Measurements from ENCODE around the gene CFAP126. TPM values are rescaled to one million over a fixed set of nuclear protein-coding genes. Genes with fewer than 3 reads are reported as not detected.
"Not testable (repeated sequence)": the region's sequence is repeated elsewhere in the genome, so short reads cannot be mapped to it uniquely, and the experiment has no call there.

The CFAP126 gene
- total RNA-seq, 1 donor from 2014 or later, result not detected

GRCh38 chr1:161404051-161404597 is 36.4 kb upstream of the CFAP126 start:
- no peaks in the 10 kb centered on the region for H3K36me3 Mint-ChIP-seq
- no peak overlapping the region for H3K4me3 Mint-ChIP-seq
- no peak for TF ChIP-seq CTCF (IDR thresholded peaks at IDR 0.05; ENCODE audit: unreplicated experiment)
- H3K4me1 Mint-ChIP-seq, result peaks cover 12% of the 10 kb centered on the region
- peaks cover 27% of the 10 kb centered on the region for H3K27me3 Mint-ChIP-seq (ENCODE audit: low read depth)
- H3K9me3 Mint-ChIP-seq, result no peaks in the 10 kb centered on the region
- no peak for DNase-seq (ENCODE audit: low spot score in 2 of 2, unreplicated experiment in 2 of 2)
- H3K27ac Mint-ChIP-seq, result no peak overlapping the region

- no peak overlapping the region for H3K4me3 Mint-ChIP-seq
- no peaks in the 10 kb centered on the region for H3K36me3 Mint-ChIP-seq
- H3K27ac Mint-ChIP-seq, result no peak overlapping the region
- H3K9me3 Mint-ChIP-seq, result no peaks in the 10 kb centered on the region
- DNase-seq (ENCODE audit: low spot score in 2 of 2, unreplicated experiment in 2 of 2), result no peak
- peaks cover 13% of the 10 kb centered on the region for H3K4me1 Mint-ChIP-seq
- no peak for TF ChIP-seq CTCF (IDR thresholded peaks at IDR 0.05; ENCODE audit: unreplicated experiment)
- H3K27me3 Mint-ChIP-seq (ENCODE audit: low read depth), result peaks cover 27% of the 10 kb centered on the region
Measured at GRCh38 chr1:161402446-161402845, 34.8 kb upstream of the CFAP126 start.

GRCh38 chr1:161399257-161399998 is 31.8 kb upstream of the CFAP126 start:
- Mint-ChIP-seq H3K9me3 (no peaks in the 10 kb centered on the region), H3K36me3 (no peaks in the 10 kb centered on the region), H3K27me3 (ENCODE audit: low read depth) (peaks cover 19% of the 10 kb centered on the region), H3K4me3 (peak overlapping the region; percentile 96), H3K4me1 (peaks cover 17% of the 10 kb centered on the region), H3K27ac (peak overlapping the region; percentile 100)
- peak; percentile 83 to 95 for DNase-seq (ENCODE audit: low spot score in 2 of 2, unreplicated experiment in 2 of 2)
- TF ChIP-seq CTCF (IDR thresholded peaks at IDR 0.05; ENCODE audit: unreplicated experiment), result peak; percentile 59

GRCh38 chr1:161398900-161399256 is 31.2 kb upstream of the CFAP126 start:
- peaks cover 14% of the 10 kb centered on the region for H3K27me3 Mint-ChIP-seq (ENCODE audit: low read depth)

GRCh38 chr1:161397038-161397437 is 29.4 kb upstream of the CFAP126 start:
- DNase-seq (ENCODE audit: low spot score in 2 of 2, unreplicated experiment in 2 of 2); H3K27ac Mint-ChIP-seq; H3K9me3 Mint-ChIP-seq; H3K4me3 Mint-ChIP-seq; H3K36me3 Mint-ChIP-seq; H3K27me3 Mint-ChIP-seq (ENCODE audit: low read depth): not testable (repeated sequence)
- peaks cover 18% of the 10 kb centered on the region for H3K4me1 Mint-ChIP-seq

More at GRCh38 chr1:161398900-161399256, 31.2 kb upstream of the CFAP126 start:
- Mint-ChIP-seq H3K27ac (peak overlapping the region; percentile 100), H3K4me1 (peaks cover 18% of the 10 kb centered on the region), H3K9me3 (no peaks in the 10 kb centered on the region), H3K36me3 (no peaks in the 10 kb centered on the region), H3K4me3 (peak overlapping the region; percentile 96)
- DNase-seq (ENCODE audit: low spot score in 2 of 2, unreplicated experiment in 2 of 2), result no peak
- TF ChIP-seq CTCF (IDR thresholded peaks at IDR 0.05; ENCODE audit: unreplicated experiment), result no peak

- H3K4me3 Mint-ChIP-seq, result no peak overlapping the region
- H3K27me3 Mint-ChIP-seq (ENCODE audit: low read depth), result peaks cover 2% of the 10 kb centered on the region
- no peak overlapping the region for H3K27ac Mint-ChIP-seq
- peaks cover 14% of the 10 kb centered on the region for H3K4me1 Mint-ChIP-seq
- DNase-seq (ENCODE audit: low spot score in 2 of 2, unreplicated experiment in 2 of 2), result no peak
- H3K9me3 Mint-ChIP-seq, result no peaks in the 10 kb centered on the region
- no peaks in the 10 kb centered on the region for H3K36me3 Mint-ChIP-seq
- no peak for TF ChIP-seq CTCF (IDR thresholded peaks at IDR 0.05; ENCODE audit: unreplicated experiment)
Measured at GRCh38 chr1:161393151-161393550, 25.5 kb upstream of the CFAP126 start.
